Renal cortical epithelial cell (primary cell): ENCODE data around the gene PLIN4. TPM values are rescaled to one million over a fixed set of nuclear protein-coding genes. Genes with fewer than 3 reads are reported as not detected.

Experiments
- DNase-seq: peaks from one replicate; pipeline ENCODE4 v3.0.0-alpha.2; 2011; ENCODE audit warnings: low read depth
- total RNA-seq: library from RNA; depleted of rRNA; stranded (reverse); fragments of >200 nt; gene quantifications from 2 replicates; pipeline ENCODE4 v1.2.3, GENCODE V29; 2014

The PLIN4 gene
- total RNA-seq, 1 donor from 2014 or later = 0.10 TPM

- no peak for DNase-seq
Observed at GRCh38 chr19:4524808-4525562, 6.7 kb upstream of the PLIN4 start.

DNA sequence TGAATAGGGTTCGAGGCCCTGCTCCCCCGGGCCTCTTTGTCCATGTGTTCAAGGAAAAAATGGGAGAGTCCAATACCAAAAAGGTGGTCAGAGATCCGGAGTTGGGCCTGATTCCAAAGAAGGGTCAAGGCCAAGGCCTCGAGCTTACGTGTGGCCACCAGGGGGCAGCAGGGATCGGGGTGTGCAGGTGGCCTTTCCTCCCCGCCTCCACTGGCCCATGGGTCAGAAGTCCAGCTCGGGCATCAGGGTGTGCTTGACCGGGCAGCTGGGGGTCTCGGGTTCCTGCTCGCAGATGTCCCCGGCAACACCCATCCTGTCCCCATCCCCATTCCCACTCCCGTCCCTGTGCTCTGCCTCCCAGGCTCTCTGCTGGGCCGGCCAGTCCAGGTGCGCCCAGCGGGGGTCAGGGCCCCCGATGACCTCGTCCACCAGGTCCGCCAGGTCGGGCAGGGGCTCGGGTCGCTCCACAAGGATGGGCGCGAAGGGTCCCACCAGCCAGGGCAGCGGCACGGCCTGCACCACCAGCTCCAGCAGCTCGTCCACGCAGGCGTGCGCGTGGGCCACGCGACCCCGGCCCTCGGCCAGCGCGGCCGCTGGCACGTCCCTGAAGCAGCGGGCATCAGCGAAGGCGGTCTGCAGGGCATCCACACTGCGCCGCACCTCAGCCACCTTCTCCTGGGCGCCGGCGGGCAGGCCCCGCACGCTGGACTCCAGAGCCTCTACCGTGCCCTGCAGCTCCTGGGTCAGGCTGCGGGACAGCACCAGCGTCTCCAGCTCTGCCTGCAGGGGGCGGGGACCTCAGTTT is 5.2 kb upstream of the PLIN4 start:
- DNase-seq = no peak

DNA sequence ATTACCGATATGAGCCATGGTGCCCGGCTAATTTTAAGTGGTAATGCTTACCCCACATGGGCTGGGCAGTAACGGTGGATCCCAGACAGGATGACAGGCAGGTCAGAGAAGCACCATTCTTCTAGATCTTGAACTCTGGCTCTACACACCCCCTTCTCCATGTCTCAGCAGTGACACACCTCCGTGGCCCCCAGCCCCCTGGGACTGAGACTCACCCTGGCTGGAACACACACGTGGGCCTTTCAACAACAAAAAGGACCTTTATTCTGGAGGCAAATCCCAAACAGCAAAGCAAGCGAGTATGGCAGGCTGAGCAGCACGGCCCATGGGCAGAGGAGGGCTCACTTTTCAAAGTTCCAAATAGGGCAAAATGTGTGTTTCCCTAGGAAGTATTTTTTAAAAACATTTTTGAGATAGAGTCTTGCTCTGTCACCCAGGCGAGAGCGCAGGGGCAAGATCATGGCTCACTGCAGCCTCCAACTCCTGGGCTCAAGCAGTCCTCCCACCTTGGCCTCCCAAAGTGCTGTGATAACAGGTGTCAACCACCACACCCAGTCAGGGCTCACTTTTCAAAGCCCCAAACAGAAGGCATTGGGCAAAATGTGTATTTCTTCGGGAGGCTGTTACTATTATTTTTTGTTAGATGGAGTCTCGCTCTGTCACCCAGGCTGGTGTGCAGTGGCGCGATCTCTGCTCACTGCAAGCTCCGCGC is 4.2 kb upstream of the PLIN4 start:
- no peak for DNase-seq

GRCh38 chr19:4521888-4522242 is 3.6 kb upstream of the PLIN4 start:
- no peak for DNase-seq

DNA sequence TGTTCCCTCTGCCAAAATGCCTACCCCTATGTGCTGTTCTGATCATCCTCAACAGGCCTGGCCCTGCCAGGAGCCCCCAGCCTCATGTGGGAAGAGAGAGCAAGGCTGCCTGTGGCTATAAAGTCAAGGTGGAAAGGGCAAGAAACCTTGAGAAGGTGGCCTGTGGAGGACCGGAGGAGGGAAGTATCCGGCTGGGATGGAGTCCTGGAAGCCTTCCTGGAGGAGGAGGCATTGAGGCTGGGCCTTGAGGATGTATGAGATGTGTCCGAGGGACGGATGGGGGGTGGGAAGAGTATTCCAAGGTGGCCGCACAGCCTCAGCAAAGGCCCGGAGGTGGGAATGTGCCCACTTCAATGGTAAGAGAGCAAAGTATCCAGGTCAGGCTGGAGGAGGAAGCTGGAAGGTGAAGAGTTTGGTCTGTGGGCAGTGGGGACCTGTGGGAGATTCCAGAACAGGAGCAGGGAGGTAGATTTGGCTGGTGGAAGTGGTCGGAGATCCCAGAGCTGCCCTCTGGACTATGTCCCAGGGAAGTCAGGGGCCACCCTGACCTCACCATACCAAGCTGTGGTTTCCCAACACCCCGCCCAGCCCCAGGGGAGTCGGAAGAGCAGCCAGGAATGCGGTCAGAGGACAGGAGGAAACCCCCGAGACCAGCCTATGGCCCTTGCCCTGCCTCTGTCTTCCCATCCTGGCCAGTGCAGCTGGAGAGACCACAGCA is 3.0 kb upstream of the PLIN4 start:
- DNase-seq = peak; percentile 22

GRCh38 chr19:4519521-4520277 is 1.4 kb upstream of the PLIN4 start:
- DNase-seq = no peak

DNA sequence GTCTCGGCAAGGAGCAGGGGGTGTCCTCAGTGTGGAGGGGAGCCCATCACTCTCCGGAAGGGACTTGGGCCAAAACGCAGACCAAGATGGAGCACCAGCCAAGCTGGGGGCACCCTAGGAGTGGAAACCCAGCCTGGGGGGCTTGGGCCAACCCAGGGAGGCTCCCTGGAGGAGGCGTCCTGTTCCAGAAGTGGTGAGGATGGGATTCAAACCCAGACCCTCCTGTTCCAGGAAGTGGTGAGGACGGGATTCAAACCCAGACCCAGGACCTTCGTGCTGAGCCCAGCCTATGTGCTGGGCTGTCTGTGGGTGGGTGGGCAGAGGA is 848 bp upstream of the PLIN4 start:
- DNase-seq = no peak

- no peak for DNase-seq
Observed at GRCh38 chr19:4517451-4518057, 732 bp downstream of the PLIN4 start.

- no peak for DNase-seq
Observed at GRCh38 chr19:4516939-4517300, 1.4 kb downstream of the PLIN4 start.

DNA sequence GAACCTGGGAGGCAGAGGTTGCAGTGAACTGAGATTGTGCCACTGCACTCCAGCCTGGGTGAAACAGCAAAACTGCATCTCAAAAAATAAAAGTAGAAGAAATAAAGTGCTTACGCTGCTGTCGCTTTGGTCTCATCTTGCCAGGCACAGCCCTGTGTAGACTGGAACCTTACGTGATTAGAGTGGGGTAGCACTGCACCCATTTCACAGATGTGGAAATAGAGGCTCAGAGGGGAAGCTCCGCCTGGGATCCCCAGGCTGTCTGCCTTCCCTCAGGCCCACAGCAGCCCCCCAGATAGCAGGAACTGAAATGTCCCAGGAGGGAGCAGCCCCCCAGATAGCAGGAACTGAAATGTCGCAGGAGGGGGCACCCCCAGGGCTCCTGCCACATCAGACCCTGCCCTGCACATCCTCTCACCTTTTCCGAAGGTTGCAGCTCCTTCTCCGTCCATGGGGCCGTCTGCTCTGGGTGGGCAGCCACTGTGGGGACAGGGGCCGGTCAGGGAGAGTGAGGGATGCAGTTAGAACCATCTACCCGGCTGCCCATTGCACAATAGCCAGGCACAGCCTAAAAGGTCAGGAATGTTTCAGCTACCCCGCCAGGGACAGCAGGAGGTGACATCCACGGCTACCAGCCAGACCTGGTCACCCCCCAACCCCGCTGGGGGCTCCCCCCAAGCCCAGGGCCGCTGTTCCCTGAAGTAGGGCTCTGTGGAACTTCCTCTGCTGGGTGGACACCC is 1.9 kb downstream of the PLIN4 start:
- DNase-seq = no peak

- DNase-seq = no peak
Observed at GRCh38 chr19:4515732-4516131, 2.6 kb downstream of the PLIN4 start.

DNA sequence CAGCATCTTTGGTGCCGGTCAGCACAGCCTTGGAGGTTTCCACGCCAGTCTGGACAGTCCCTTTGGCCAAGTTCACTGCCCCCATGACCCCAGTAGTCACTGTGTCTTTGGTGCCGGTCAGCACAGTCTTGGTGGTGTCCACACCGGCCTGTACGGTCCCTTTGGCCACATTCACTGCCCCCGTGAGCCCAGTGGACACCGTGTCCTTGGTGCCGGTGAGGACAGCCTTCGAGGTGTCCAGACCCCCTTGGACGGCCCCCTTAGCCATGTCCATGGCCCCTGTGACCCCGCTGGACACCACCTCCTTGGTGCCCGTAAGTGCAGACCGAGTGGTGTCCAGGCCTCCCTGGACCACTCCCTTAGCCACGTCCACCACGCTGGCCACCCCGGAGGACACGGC is 5.0 kb downstream of the PLIN4 start:
- DNase-seq = no peak

GRCh38 chr19:4512070-4512469 is 6.2 kb downstream of the PLIN4 start:
- DNase-seq = no peak

DNA sequence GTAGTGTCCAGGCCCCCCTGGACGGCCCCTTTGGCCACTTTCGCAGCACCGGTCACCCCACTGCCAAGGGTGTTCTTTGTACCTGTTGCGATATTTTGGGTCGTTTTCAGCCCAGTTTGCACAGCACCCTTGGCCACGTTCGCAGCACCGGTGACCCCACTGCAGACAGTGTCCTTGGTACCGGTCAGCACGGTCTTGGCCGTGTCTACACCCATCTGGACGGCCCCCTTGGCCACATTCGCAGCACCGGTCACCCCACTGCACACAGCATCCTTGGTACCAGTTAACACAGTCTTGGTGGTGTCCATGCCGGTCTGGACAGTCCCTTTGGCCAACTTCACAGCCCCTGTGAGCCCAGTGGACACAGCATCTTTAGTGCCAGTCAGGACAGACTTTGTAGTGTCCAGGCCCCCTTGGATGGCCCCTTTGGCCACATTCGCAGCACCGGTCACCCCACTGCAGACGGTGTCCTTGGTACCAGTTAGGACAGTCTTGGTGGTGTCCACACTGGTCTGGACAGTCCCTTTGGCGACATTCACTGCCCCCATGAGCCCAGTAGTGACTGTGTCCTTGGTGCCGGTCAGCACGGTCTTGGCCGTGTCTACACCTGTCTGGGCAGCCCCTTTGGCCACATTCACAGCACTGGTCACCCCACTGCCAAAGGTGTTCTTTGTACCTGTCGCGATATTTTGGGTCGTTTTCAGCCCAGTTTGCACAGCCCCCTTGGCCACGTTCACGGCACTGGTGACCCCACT is 6.8 kb downstream of the PLIN4 start:
- DNase-seq = no peak

- DNase-seq = no peak
Observed at GRCh38 chr19:4510435-4511255, 7.6 kb downstream of the PLIN4 start.

DNA sequence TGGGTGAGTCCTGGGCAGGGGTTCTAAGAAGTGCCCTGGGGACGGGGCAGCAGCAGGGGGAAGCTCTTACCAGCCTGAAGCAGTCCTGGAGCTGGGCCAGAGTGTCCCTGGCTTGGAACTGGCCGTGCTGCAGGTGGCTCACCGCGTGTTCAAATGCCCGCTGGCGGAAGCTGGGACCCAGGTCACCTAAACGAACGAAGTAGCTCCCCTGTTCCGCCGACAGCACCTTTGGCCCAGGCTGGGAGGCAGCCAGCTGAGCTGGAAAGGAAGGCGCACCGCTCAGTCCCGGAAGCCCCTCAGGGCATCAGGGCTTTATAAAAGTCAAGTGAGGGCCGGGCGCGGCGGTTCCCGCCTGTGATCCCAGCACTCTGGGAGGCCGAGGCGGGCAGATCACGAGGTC is 9.6 kb downstream of the PLIN4 start:
- DNase-seq = no peak

DNA sequence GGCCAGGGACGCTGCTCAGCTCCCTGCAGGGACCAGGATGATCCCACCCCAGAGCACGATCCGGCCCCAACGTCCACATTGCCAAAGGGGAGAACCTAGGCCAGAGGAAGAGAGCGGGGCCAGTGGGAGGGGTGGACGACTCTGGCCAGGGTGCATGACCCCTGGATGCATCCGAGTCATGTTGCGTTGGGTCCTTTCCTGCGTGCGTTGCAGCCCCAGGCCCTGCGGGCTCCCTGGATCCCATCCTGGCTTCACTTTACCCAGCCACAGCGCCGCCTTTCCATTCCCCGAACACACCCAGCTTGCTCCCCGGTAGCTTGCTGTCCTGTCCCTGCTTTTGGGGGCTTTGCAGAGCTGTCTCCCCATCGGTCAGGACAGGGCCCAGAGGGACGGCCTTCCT is 10.5 kb downstream of the PLIN4 start:
- DNase-seq = no peak

- no peak for DNase-seq
Observed at GRCh38 chr19:4507150-4507452, 11.2 kb downstream of the PLIN4 start.
